Kidney (tissue), 14 donors: Measurements from ENCODE around the gene OPTC. TPM values are rescaled to one million over a fixed set of nuclear protein-coding genes. Genes with fewer than 3 reads are reported as not detected.

Experiments
- DNase-seq, 5 donors: peaks; one replicate each; pipeline ENCODE4 v3.0.0-alpha.2; 2013 to 2020
- FAIRE-seq: peaks from 2 replicates; lab custom pipeline; 2012; peaks lifted over from hg19 to GRCh38; lab: Jason Lieb, UNC
- H3K27ac ChIP-seq, 2 donors: one replicate each; pipeline ENCODE4 v1.7.0; 2013; ENCODE audit warnings: low read depth in 2 of 2, low read length in 2 of 2, inconsistent platforms in 1 of 2
- H3K27me3 ChIP-seq: one replicate; pipeline ENCODE4 v1.7.1; 2013; ENCODE audit warnings: low read length, inconsistent platforms; ENCODE audit not compliant: control insufficient read depth, insufficient read depth
- H3K36me3 ChIP-seq, 3 donors: one replicate each; pipeline versions ENCODE4 v1.7.0 to v1.7.1; 2013; ENCODE audit warnings: low read length in 3 of 3, control low read depth in 1 of 3, inconsistent platforms in 1 of 3; ENCODE audit not compliant: insufficient read depth in 3 of 3, control insufficient read depth in 2 of 3
- H3K4me1 ChIP-seq, 3 donors: one replicate each; pipeline versions ENCODE4 v1.7.0 to v1.7.1; 2013; ENCODE audit warnings: low read length in 3 of 3, inconsistent platforms in 1 of 3, low read depth in 1 of 3; ENCODE audit not compliant: control insufficient read depth in 2 of 3, insufficient read depth in 2 of 3
- H3K4me3 ChIP-seq, 3 donors: one replicate each; pipeline versions ENCODE4 v1.7.0 to v1.8.1; 2013; ENCODE audit warnings: low read length in 3 of 3, control low read depth in 1 of 3, inconsistent platforms in 1 of 3
- H3K9ac ChIP-seq, 3 donors: one replicate each; pipeline versions ENCODE4 v1.7.0 to v1.7.1; 2013; ENCODE audit warnings: low read length in 3 of 3, control low read depth in 1 of 3, inconsistent platforms in 1 of 3
- H3K9me3 ChIP-seq, 3 donors: one replicate each; pipeline versions ENCODE4 v1.7.0 to v1.7.1; 2013; ENCODE audit warnings: low read length in 3 of 3, control low read depth in 1 of 3, inconsistent platforms in 1 of 3; ENCODE audit not compliant: control insufficient read depth in 2 of 3, insufficient read depth in 1 of 3
- CTCF ChIP-seq: IDR thresholded peaks from 3 replicates; pipeline ENCODE4 v1.5.1; 2012; ENCODE audit warnings: mild to moderate bottlenecking, moderate library complexity, borderline replicate concordance; ENCODE audit not compliant: insufficient read depth; ENCODE audit errors: extremely low read depth
- intact Hi-C: fragments of 100-400 bp; cut with DNase I; formaldehyde crosslinking; loops from one replicate; pipeline ENCODE4 v1.11.1; 2022
- polyA plus RNA-seq: library from polyadenylated mRNA; stranded (reverse); fragments of 350-450 nt; fragmentation: Illumina TruSeq; extraction: RNeasy Lipid Tissue Mini Kit (QIAGEN cat#74804); gene quantifications from one replicate; pipeline ENCODE4 v1.2.3, GENCODE V29; 2014; ENCODE audit warnings: low read depth, low replicate concordance; ENCODE audit not compliant: insufficient read depth
- total RNA-seq: library from RNA; stranded (reverse); fragmentation: NEBNext Ultra II Directional; extraction: Animal tissue kit (Norgen Biotek cat#: 25700); gene quantifications from one replicate; pipeline ENCODE4 v1.2.1, GENCODE V29; 2021
- donor health status: control.
- donor health status: control.
- donor health status: control.
- donor health status: control.
- donor health status: control.
- donor health status: DM: yes; HTN: yes; CAD: no.
- donor health status: Normal renal cell carcinoma (clear cell type).

Gene OPTC
- total and polyA plus RNA-seq, 2 donors from 2014 or later: not detected

- FAIRE-seq: no peak
- intact Hi-C loops: no loop called here
- Histone ChIP-seq H3K27ac (peak overlapping the region in 1 of 2 donors; percentile 8), H3K4me3 (no peak overlapping the region), H3K9ac (no peak overlapping the region), H3K4me1 (peaks cover 0 to 15% (median 14%) of the 10 kb centered on the region in 3 donors), H3K9me3 (no peaks in the 10 kb centered on the region), H3K27me3 (no peaks in the 10 kb centered on the region), H3K36me3 (no peaks in the 10 kb centered on the region)
- DNase-seq: no peak
- TF ChIP-seq CTCF: no peak
Observed at GRCh38 chr1:203468326-203468725, 25.6 kb upstream of the OPTC start.

GRCh38 chr1:203470240-203470639, 23.7 kb upstream of the OPTC start:
- no peak overlapping the region for H3K9ac ChIP-seq
- intact Hi-C loops: no loop called here
- no peak overlapping the region for H3K4me3 ChIP-seq
- FAIRE-seq (no peak), DNase-seq (no peak)
- H3K27me3 ChIP-seq: no peaks in the 10 kb centered on the region
- H3K4me1 ChIP-seq: peaks cover 0 to 18% (median 14%) of the 10 kb centered on the region in 3 donors
- H3K27ac ChIP-seq: no peak overlapping the region
- no peaks in the 10 kb centered on the region for H3K36me3 ChIP-seq
- H3K9me3 ChIP-seq: no peaks in the 10 kb centered on the region
- TF ChIP-seq CTCF: no peak

GRCh38 chr1:203471841-203472240, 22.1 kb upstream of the OPTC start:
- intact Hi-C loops: no loop called here
- H3K27me3 ChIP-seq: no peaks in the 10 kb centered on the region
- no peak overlapping the region for H3K9ac ChIP-seq
- no peaks in the 10 kb centered on the region for H3K9me3 ChIP-seq
- H3K4me3 ChIP-seq: no peak overlapping the region
- DNase-seq: no peak
- H3K36me3 ChIP-seq: no peaks in the 10 kb centered on the region
- no peak for TF ChIP-seq CTCF
- peaks cover 0 to 6% (median 4%) of the 10 kb centered on the region in 3 donors for H3K4me1 ChIP-seq
- no peak for FAIRE-seq
- H3K27ac ChIP-seq: no peak overlapping the region

- Histone ChIP-seq H3K4me1 (peaks cover 0 to 6% (median 4%) of the 10 kb centered on the region in 3 donors), H3K9ac (no peak overlapping the region), H3K27me3 (no peaks in the 10 kb centered on the region), H3K4me3 (no peak overlapping the region), H3K36me3 (no peaks in the 10 kb centered on the region), H3K9me3 (no peaks in the 10 kb centered on the region), H3K27ac (no peak overlapping the region)
- no peak for TF ChIP-seq CTCF
- intact Hi-C loops: no loop called here
- FAIRE-seq (no peak), DNase-seq (peak in 1 of 5 donors; percentile 7)
Observed at GRCh38 chr1:203473281-203473680, 20.7 kb upstream of the OPTC start.
